Adipocyte (in vitro differentiated cells): ENCODE results near the gene SLC31A2.

Source experiments
- DNase-seq: peaks from one replicate; pipeline ENCODE4 v3.0.0-alpha.2; 2015; ENCODE audit warnings: low read depth
- H3K27me3 ChIP-seq: replicated peaks from 2 replicates; pipeline ENCODE4 v1.7.0; 2013; ENCODE audit warnings: mild to moderate bottlenecking, low read length, moderate library complexity; ENCODE audit not compliant: control insufficient read depth, insufficient read depth
- H3K36me3 ChIP-seq: 2 replicates; pipeline ENCODE4 v1.7.0; 2013; ENCODE audit warnings: low read length, mild to moderate bottlenecking, moderate library complexity; ENCODE audit not compliant: control insufficient read depth, insufficient read depth, severe bottlenecking
- H3K4me1 ChIP-seq: 2 replicates; pipeline ENCODE4 v1.7.0; 2013; ENCODE audit warnings: mild to moderate bottlenecking, low read length, moderate library complexity; ENCODE audit not compliant: control insufficient read depth, insufficient read depth
- H3K4me3 ChIP-seq: 2 replicates; pipeline ENCODE4 v1.7.0; 2013; ENCODE audit warnings: mild to moderate bottlenecking, low read length, moderate library complexity
- H3K9ac ChIP-seq: 2 replicates; pipeline ENCODE4 v1.7.0; 2013; ENCODE audit warnings: mild to moderate bottlenecking, low read length, moderate library complexity
- H3K9me3 ChIP-seq: 2 replicates; pipeline ENCODE4 v1.7.0; 2013; ENCODE audit warnings: mild to moderate bottlenecking, low read length, moderate library complexity; ENCODE audit not compliant: control insufficient read depth

Gene SLC31A2

DNA sequence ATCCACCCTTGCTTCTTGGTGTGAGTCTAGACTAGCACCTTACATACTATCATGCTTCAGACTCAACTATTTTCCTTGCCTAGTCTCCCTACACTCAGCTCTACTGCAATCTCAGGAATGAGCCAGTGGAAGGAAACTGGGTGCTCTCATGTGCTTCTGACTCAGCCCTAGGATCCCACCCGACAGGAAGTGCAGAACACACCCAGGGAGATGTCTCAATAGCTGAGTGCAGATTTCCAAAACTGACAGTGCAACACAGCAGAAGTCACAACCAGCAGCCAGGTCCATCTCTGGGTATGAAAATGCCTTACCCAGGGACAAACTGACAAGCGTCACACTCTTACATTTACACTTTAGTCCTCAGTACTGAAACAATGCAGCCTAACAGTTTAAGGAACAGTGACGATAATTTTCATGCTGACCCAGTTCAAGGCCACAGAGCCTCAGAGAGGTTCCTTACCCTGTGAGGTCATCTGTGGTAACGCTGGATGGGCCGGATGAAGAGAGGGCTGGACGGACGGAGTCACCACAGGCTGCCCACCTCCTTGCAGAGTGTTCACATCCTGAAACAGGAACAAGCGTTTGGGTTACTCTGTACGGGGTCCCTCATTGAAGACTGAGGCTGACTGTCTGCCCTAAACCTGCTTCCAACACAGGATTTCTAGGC, 37.3 kb downstream of the SLC31A2 start:
- peaks cover 47% of the 10 kb centered on the region for H3K4me1 ChIP-seq
- peak overlapping the region; percentile 79 for H3K9ac ChIP-seq
- peak overlapping the region; percentile 72 for H3K4me3 ChIP-seq
- no peaks in the 10 kb centered on the region for H3K9me3 ChIP-seq
- no peaks in the 10 kb centered on the region for H3K27me3 ChIP-seq
- DNase-seq, result peak; percentile 89
- H3K36me3 ChIP-seq, result peaks cover 48% of the 10 kb centered on the region

DNA sequence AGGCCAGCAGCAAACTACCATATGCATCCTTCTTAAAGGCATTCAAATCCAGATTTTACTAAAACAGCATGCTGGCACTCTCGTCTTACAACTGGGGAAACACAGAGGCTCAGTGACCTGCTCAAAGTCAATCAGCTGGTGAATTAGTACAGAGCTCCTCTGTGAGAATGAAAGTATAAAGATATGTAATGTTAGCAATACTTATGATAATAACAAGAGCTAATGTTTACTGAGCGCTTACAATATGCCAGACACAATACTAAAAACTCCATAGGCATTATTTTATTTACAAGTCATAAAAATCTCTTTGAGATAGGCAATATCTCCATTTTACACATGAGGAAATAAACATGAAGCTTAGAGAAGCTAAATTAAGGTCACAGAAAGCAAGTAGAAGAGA, 41.6 kb downstream of the SLC31A2 start:
- Histone ChIP-seq H3K4me3 (no peak overlapping the region), H3K9me3 (no peaks in the 10 kb centered on the region), H3K36me3 (peaks cover 52% of the 10 kb centered on the region), H3K4me1 (peaks cover 18% of the 10 kb centered on the region), H3K9ac (no peak overlapping the region), H3K27me3 (no peaks in the 10 kb centered on the region)
- DNase-seq, result no peak

DNA sequence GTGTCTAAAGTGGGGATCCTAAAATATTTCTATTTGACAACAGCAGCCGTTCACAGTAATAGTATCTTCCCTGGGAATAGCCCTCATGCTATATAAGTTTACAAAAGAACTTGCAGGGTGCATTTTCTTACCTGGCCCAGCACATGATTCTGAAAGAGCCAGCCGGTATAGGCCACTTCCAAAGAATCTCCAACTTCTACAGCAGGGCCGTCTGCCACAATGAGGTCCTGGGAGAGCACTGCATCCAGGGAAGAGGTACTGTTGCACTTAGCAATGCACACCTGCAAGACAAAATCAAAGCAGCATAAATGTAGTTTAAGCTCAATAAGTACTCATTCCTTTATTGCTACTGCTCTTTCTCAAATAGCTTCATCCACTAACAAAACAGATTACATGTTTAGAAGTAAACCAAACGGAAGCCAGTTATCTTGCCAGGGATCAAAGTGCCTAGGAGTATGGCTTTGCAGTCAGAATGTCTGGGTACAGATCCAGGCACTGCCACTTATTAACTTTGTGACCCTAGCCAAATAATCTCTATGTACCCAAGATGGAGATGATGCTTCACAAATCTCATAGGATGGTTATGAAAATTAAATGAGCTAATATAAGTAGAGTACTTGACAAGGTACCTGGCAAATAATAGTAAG, 49.0 kb downstream of the SLC31A2 start:
- Histone ChIP-seq H3K27me3 (no peaks in the 10 kb centered on the region), H3K4me3 (no peak overlapping the region), H3K4me1 (no peaks in the 10 kb centered on the region), H3K9ac (no peak overlapping the region), H3K9me3 (no peaks in the 10 kb centered on the region), H3K36me3 (peaks cover 93% of the 10 kb centered on the region)
- no peak for DNase-seq

DNA sequence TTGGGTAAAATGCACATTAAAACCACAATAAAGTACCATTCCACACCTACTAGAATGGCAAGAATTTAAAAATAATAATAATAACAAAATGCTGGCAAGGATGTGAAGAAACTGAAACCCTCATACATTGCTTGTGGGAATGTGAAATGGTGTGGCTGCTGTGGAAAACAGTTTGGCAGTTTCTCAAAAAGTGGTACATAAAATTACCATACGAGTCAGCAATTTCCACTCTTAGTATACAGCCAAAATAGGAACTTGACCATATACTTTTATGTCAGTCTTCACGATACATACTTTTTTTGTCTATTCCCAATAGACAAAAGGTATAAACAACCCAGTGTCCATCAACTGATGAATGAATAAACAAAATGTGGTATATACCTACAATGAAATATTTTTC, 54.6 kb downstream of the SLC31A2 start:
- H3K36me3 ChIP-seq, result peaks cover 90% of the 10 kb centered on the region
- no peaks in the 10 kb centered on the region for H3K4me1 ChIP-seq
- no peaks in the 10 kb centered on the region for H3K9me3 ChIP-seq
- no peak overlapping the region for H3K4me3 ChIP-seq
- no peak for DNase-seq
- H3K9ac ChIP-seq, result no peak overlapping the region
- H3K27me3 ChIP-seq, result no peaks in the 10 kb centered on the region

DNA sequence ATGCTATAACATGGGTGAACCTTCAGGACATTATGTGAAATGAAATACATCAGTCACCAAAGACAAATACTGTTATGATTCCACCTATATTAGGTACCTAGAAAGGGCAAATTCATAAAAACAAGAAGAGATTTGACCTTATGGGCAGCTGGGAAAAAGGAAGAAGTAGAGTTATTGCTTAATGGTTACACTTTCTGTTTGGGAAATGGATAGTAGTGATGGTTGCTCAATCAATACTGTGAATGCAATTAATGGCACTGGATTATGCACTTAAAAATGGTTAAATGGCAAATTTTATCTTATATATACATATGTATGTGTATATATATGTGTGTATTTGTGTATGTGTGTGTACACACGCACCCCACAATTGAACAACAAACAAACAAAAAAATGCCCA, 55.1 kb downstream of the SLC31A2 start:
- Histone ChIP-seq H3K27me3 (no peaks in the 10 kb centered on the region), H3K9ac (no peak overlapping the region), H3K4me3 (no peak overlapping the region), H3K4me1 (no peaks in the 10 kb centered on the region), H3K36me3 (peaks cover 92% of the 10 kb centered on the region), H3K9me3 (no peaks in the 10 kb centered on the region)
- no peak for DNase-seq

DNA sequence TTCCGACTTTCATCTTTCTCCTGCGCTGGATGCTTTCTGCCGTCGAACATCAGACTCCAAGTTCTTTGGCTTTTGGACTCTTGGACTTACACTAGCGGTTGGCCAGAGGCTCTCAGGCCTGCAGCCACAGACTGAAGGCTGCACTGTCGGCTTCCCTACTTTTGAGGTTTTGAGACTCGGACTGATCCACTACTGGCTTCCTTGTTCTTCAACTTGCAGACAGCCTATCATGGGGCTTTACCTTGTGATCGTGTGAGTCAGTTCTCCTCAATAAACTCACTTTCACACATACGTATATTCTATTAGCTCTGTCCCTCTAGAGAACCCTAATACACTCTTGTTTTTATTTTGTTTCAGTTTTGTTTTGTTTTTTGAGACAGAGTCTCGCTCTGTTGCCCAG, 60.0 kb downstream of the SLC31A2 start:
- Histone ChIP-seq H3K27me3 (no peaks in the 10 kb centered on the region), H3K9ac (no peak overlapping the region), H3K4me1 (no peaks in the 10 kb centered on the region), H3K9me3 (no peaks in the 10 kb centered on the region), H3K36me3 (peaks cover 47% of the 10 kb centered on the region), H3K4me3 (no peak overlapping the region)
- no peak for DNase-seq
